ENCODE measurements around the gene KYNU.
"Not testable (repeated sequence)": the region's sequence is repeated elsewhere in the genome, so short reads cannot be mapped to it uniquely, and the experiment has no call there.

DNA sequence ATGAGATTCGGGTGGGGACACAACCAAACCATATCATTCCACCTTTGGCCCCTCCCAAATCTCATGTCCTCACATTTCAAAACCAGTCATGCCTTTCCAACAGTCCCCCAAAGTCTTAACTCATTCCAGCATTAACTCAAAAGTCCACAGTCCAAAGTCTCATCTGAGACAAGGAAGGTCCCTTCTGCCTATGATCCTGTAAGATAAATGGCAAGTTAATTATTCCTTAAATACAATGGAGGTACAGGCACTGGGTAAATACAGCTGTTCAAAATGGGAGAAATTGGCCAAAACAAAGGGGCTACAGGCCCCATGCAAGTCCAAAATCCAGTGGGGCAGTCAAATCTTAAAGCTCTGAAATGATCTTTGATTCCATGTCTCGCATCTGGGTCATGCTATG, 71.3 kb downstream of the KYNU start:
- not testable (repeated sequence) for TF ChIP-seq CTCF (conservative IDR thresholded peaks at IDR 0.05); EZH2 (IDR thresholded peaks at IDR 0.05; ENCODE audit: low read depth)

Measured in PC-9 (cell line).